Effector memory CD4-positive, alpha-beta T cell (primary cell): ENCODE results near the gene COPG2.

Source experiments
- DNase-seq, 3 donors: peaks; one replicate each; pipeline ENCODE4 v3.0.0-alpha.2; 2020
- H3K27ac ChIP-seq: 2 replicates; pipeline ENCODE4 v1.7.0; 2013; ENCODE audit warnings: mild to moderate bottlenecking, low read length, moderate library complexity; ENCODE audit not compliant: insufficient read depth, poor library complexity, severe bottlenecking
- H3K27me3 ChIP-seq: replicated peaks from 2 replicates; pipeline ENCODE4 v1.7.0; 2013; ENCODE audit warnings: mild to moderate bottlenecking, low read length; ENCODE audit not compliant: insufficient read depth, control insufficient read depth, poor library complexity, severe bottlenecking
- H3K36me3 ChIP-seq: 2 replicates; pipeline ENCODE4 v1.7.0; 2013; ENCODE audit warnings: mild to moderate bottlenecking, low read length, moderate library complexity; ENCODE audit not compliant: control insufficient read depth, insufficient read depth
- H3K4me1 ChIP-seq: 2 replicates; pipeline ENCODE4 v1.7.0; 2013; ENCODE audit warnings: low read length, mild to moderate bottlenecking; ENCODE audit not compliant: control insufficient read depth, insufficient read depth, poor library complexity, severe bottlenecking
- H3K4me3 ChIP-seq: 2 replicates; pipeline ENCODE4 v1.7.0; 2013; ENCODE audit warnings: low read length, low read depth, mild to moderate bottlenecking; ENCODE audit not compliant: insufficient read depth, poor library complexity, severe bottlenecking
- H3K9me3 ChIP-seq: 2 replicates; pipeline ENCODE4 v1.7.0; 2013; ENCODE audit warnings: mild to moderate bottlenecking, low read length, moderate library complexity; ENCODE audit not compliant: control insufficient read depth

COPG2 gene

GRCh38 chr7:130654850-130655249 is 13.7 kb downstream of the COPG2 start:
- H3K36me3 ChIP-seq, result no peaks in the 10 kb centered on the region
- H3K4me1 ChIP-seq, result no peaks in the 10 kb centered on the region
- H3K27ac ChIP-seq, result no peak overlapping the region

GRCh38 chr7:130650611-130651120 is 17.9 kb downstream of the COPG2 start:
- H3K36me3 ChIP-seq, result no peaks in the 10 kb centered on the region
- no peak overlapping the region for H3K4me3 ChIP-seq
- DNase-seq, result no peak
- H3K27ac ChIP-seq, result no peak overlapping the region
- H3K9me3 ChIP-seq, result no peaks in the 10 kb centered on the region
- no peaks in the 10 kb centered on the region for H3K4me1 ChIP-seq
- H3K27me3 ChIP-seq, result no peaks in the 10 kb centered on the region

More at GRCh38 chr7:130654850-130655249, 13.7 kb downstream of the COPG2 start:
- no peaks in the 10 kb centered on the region for H3K27me3 ChIP-seq
- H3K4me3 ChIP-seq, result no peak overlapping the region
- H3K9me3 ChIP-seq, result no peaks in the 10 kb centered on the region
- no peak for DNase-seq

GRCh38 chr7:130649004-130649790 is 19.4 kb downstream of the COPG2 start:
- no peak for DNase-seq
- Histone ChIP-seq H3K27me3 (no peaks in the 10 kb centered on the region), H3K9me3 (no peaks in the 10 kb centered on the region), H3K4me1 (no peaks in the 10 kb centered on the region), H3K4me3 (no peak overlapping the region), H3K36me3 (no peaks in the 10 kb centered on the region), H3K27ac (no peak overlapping the region)

GRCh38 chr7:130648580-130648979 is 20.0 kb downstream of the COPG2 start:
- Histone ChIP-seq H3K4me3 (no peak overlapping the region), H3K4me1 (no peaks in the 10 kb centered on the region), H3K9me3 (no peaks in the 10 kb centered on the region), H3K36me3 (no peaks in the 10 kb centered on the region), H3K27ac (no peak overlapping the region), H3K27me3 (no peaks in the 10 kb centered on the region)
- no peak for DNase-seq

GRCh38 chr7:130642383-130642782 is 26.2 kb downstream of the COPG2 start:
- no peaks in the 10 kb centered on the region for H3K4me1 ChIP-seq
- H3K36me3 ChIP-seq, result no peaks in the 10 kb centered on the region
- H3K27me3 ChIP-seq, result no peaks in the 10 kb centered on the region
- no peak overlapping the region for H3K4me3 ChIP-seq
- DNase-seq, result no peak
- H3K9me3 ChIP-seq, result no peaks in the 10 kb centered on the region
- no peak overlapping the region for H3K27ac ChIP-seq

GRCh38 chr7:130641497-130641896 is 27.1 kb downstream of the COPG2 start:
- Histone ChIP-seq H3K9me3 (no peaks in the 10 kb centered on the region), H3K4me1 (no peaks in the 10 kb centered on the region), H3K36me3 (no peaks in the 10 kb centered on the region), H3K27ac (no peak overlapping the region), H3K4me3 (no peak overlapping the region), H3K27me3 (no peaks in the 10 kb centered on the region)
- DNase-seq, result no peak

GRCh38 chr7:130641040-130641439 is 27.5 kb downstream of the COPG2 start:
- Histone ChIP-seq H3K27me3 (no peaks in the 10 kb centered on the region), H3K4me3 (no peak overlapping the region), H3K9me3 (no peaks in the 10 kb centered on the region), H3K36me3 (no peaks in the 10 kb centered on the region), H3K27ac (no peak overlapping the region), H3K4me1 (no peaks in the 10 kb centered on the region)
- no peak for DNase-seq

- no peak overlapping the region for H3K4me3 ChIP-seq
- no peaks in the 10 kb centered on the region for H3K9me3 ChIP-seq
- no peaks in the 10 kb centered on the region for H3K4me1 ChIP-seq
- no peaks in the 10 kb centered on the region for H3K36me3 ChIP-seq
- H3K27ac ChIP-seq, result no peak overlapping the region
- no peaks in the 10 kb centered on the region for H3K27me3 ChIP-seq
- no peak for DNase-seq
Measured at GRCh38 chr7:130639388-130639787, 29.2 kb downstream of the COPG2 start.

- no peaks in the 10 kb centered on the region for H3K27me3 ChIP-seq
- H3K36me3 ChIP-seq, result no peaks in the 10 kb centered on the region
- DNase-seq, result no peak
- no peak overlapping the region for H3K27ac ChIP-seq
- H3K9me3 ChIP-seq, result no peaks in the 10 kb centered on the region
- H3K4me1 ChIP-seq, result no peaks in the 10 kb centered on the region
- no peak overlapping the region for H3K4me3 ChIP-seq
Measured at GRCh38 chr7:130632111-130632510, 36.4 kb downstream of the COPG2 start.

- Histone ChIP-seq H3K4me1 (no peaks in the 10 kb centered on the region), H3K9me3 (no peaks in the 10 kb centered on the region)
Measured at GRCh38 chr7:130628901-130629300, 39.6 kb downstream of the COPG2 start.

More at GRCh38 chr7:130628901-130629300, 39.6 kb downstream of the COPG2 start:
- Histone ChIP-seq H3K27me3 (no peaks in the 10 kb centered on the region), H3K27ac (no peak overlapping the region), H3K4me3 (no peak overlapping the region), H3K36me3 (no peaks in the 10 kb centered on the region)
- DNase-seq, result no peak
